Fibroblast of lung (primary cell): ENCODE results near the gene RNF39. TPM values are rescaled to one million over a fixed set of nuclear protein-coding genes. Genes with fewer than 3 reads are reported as not detected.

Experiments
- DNase-seq, 2 donors: peaks; one replicate each; pipeline versions ENCODE4 v3.0.0 to v3.0.0-alpha.2; 2010; ENCODE audit warnings: low read depth in 2 of 2
- H2AFZ ChIP-seq: 2 replicates; pipeline ENCODE4 v1.5.1; 2012; ENCODE audit warnings: low read length, control low read depth, inconsistent platforms
- H3K27ac ChIP-seq: 2 replicates; pipeline ENCODE4 v1.5.1; 2011; ENCODE audit warnings: low read length, control low read depth; ENCODE audit not compliant: insufficient read depth
- H3K27me3 ChIP-seq: 2 replicates; pipeline ENCODE4 v1.5.1; 2011; ENCODE audit warnings: mild to moderate bottlenecking, low read length; ENCODE audit not compliant: control insufficient read depth, insufficient read depth
- H3K36me3 ChIP-seq: 2 replicates; pipeline ENCODE4 v1.5.1; 2011; ENCODE audit warnings: low read length; ENCODE audit not compliant: control insufficient read depth, insufficient read depth
- H3K4me1 ChIP-seq: 2 replicates; pipeline ENCODE4 v1.5.1; 2011; ENCODE audit warnings: low read length; ENCODE audit not compliant: control insufficient read depth, insufficient read depth; ENCODE audit errors: extremely low read depth
- H3K4me2 ChIP-seq: 2 replicates; pipeline ENCODE4 v1.5.1; 2011; ENCODE audit warnings: low read length, control low read depth; ENCODE audit not compliant: insufficient read depth; ENCODE audit errors: extremely low read depth
- H3K4me3 ChIP-seq, 4 experiments: fragments of 200-600 bp in 1 of 4; sonication (generic) in 1 of 4; replicated peaks in 1 of 4; 2 replicates each; pipeline ENCODE4 v1.5.1; 2011 to 2016; ENCODE audit warnings: low read length in 4 of 4, low read depth in 3 of 4, mild to moderate bottlenecking in 3 of 4, control low read depth in 2 of 4, inconsistent platforms in 1 of 4, mixed read lengths in 1 of 4; ENCODE audit not compliant: insufficient read depth in 1 of 4; ENCODE audit errors: control extremely low read depth in 1 of 4
- H3K79me2 ChIP-seq: 2 replicates; pipeline ENCODE4 v1.5.1; 2012; ENCODE audit warnings: mild to moderate bottlenecking, low read length, inconsistent platforms; ENCODE audit not compliant: control insufficient read depth, insufficient read depth
- H3K9ac ChIP-seq: 2 replicates; pipeline ENCODE4 v1.5.1; 2011; ENCODE audit warnings: mild to moderate bottlenecking, low read length, control low read depth; ENCODE audit not compliant: insufficient read depth
- H3K9me3 ChIP-seq: 2 replicates; pipeline ENCODE4 v1.5.1; 2012; ENCODE audit warnings: low read depth, low read length; ENCODE audit not compliant: control insufficient read depth, insufficient read depth
- H4K20me1 ChIP-seq: 2 replicates; pipeline ENCODE4 v1.5.1; 2011; ENCODE audit warnings: low read length; ENCODE audit not compliant: control insufficient read depth, insufficient read depth; ENCODE audit errors: extremely low read depth
- CTCF ChIP-seq, 2 donors: IDR thresholded peaks in 1 of 2; conservative IDR thresholded peaks in 1 of 2; 1 replicate in 1 of 2; 2 replicates in 1 of 2; pipeline ENCODE4 v1.5.1; 2011 to 2012; ENCODE audit warnings: low read length in 2 of 2, control low read depth in 1 of 2, inconsistent platforms in 1 of 2, low read depth in 1 of 2, mild to moderate bottlenecking in 1 of 2
- EZH2 ChIP-seq: IDR thresholded peaks from 2 replicates; pipeline ENCODE4 v1.5.1; 2012; ENCODE audit warnings: low read length, control low read depth, mild to moderate bottlenecking; ENCODE audit errors: missing control alignments
- polyA plus RNA-seq, 2 donors: library from polyadenylated mRNA; depleted of rRNA in 1 of 2; stranded (reverse) in 1 of 2; unstranded in 1 of 2; fragments of >200 nt; gene quantifications; 2 replicates each; pipeline ENCODE4 v1.2.1, GENCODE V29; 2011 to 2012; ENCODE audit warnings: missing spikeins in 1 of 2
- total RNA-seq: library from RNA; depleted of rRNA; stranded (reverse); fragments of >200 nt; gene quantifications from 2 replicates; pipeline ENCODE4 v1.2.1, GENCODE V29; 2014

RNF39 gene
- total and polyA plus RNA-seq, 2 donors (not counting 1 experiment from before 2014, with no cell fraction given): not detected

- peak overlapping the region; percentile 82 for H3K27ac ChIP-seq
These were observed 13.6 kb downstream of the RNF39 start for GRCh38 chr6:30061858-30062458.

GRCh38 chr6:30061092-30061857, 14.3 kb downstream of the RNF39 start, which contains the start of gene POLR1H:
Gene POLR1H, plus strand, starts transcription at chr6:30061265. Its CDS starts 260 bp downstream, at chr6:30061525.
- H3K4me3 ChIP-seq: peak within 1 kb of the TSS; percentile 54 to 99 (median 83)
- H3K4me1 ChIP-seq: peaks cover 8% of the 10 kb centered on the region
- H2AFZ ChIP-seq: peak within 1 kb of the TSS; percentile 96
- peaks cover 22% of the 10 kb centered on the region for H3K79me2 ChIP-seq
- peak within 1 kb of the TSS; percentile 82 for H3K27ac ChIP-seq
- no peaks in the 10 kb centered on the region for H3K27me3 ChIP-seq
- DNase-seq: peak; percentile 96 to 97
- TF ChIP-seq EZH2: no peak
- H3K9ac ChIP-seq: peak within 1 kb of the TSS; percentile 62
- H3K9me3 ChIP-seq: no peaks in the 10 kb centered on the region
- H3K4me2 ChIP-seq: peak within 1 kb of the TSS; percentile 96
- H4K20me1 ChIP-seq: no peaks in the 10 kb centered on the region
- no peaks in the 10 kb centered on the region for H3K36me3 ChIP-seq

More at GRCh38 chr6:30061858-30062458, 13.6 kb downstream of the RNF39 start:
- Histone ChIP-seq H3K4me2 (peak overlapping the region; percentile 96), H3K27me3 (no peaks in the 10 kb centered on the region), H3K79me2 (peaks cover 22% of the 10 kb centered on the region), H3K4me1 (peaks cover 8% of the 10 kb centered on the region), H3K4me3 (peak overlapping the region; percentile 54 to 99 (median 83)), H3K9ac (peak overlapping the region; percentile 62), H2AFZ (peak overlapping the region; percentile 96), H3K9me3 (no peaks in the 10 kb centered on the region), H3K36me3 (no peaks in the 10 kb centered on the region), H4K20me1 (no peaks in the 10 kb centered on the region)
- TF ChIP-seq EZH2 (no peak), CTCF (conservative IDR thresholded peaks at IDR 0.05 in 1 of 2, IDR thresholded peaks at IDR 0.05 in 1 of 2; ENCODE audit: low read depth in 1 of 2, low read length in 2 of 2) (no peak)
- peak in 1 of 2 donors; percentile 32 for DNase-seq

GRCh38 chr6:30060606-30061091, 14.9 kb downstream of the RNF39 start:
- peak in 1 of 2 donors; percentile 54 for DNase-seq
- TF ChIP-seq EZH2: no peak
- TF ChIP-seq CTCF (conservative IDR thresholded peaks at IDR 0.05 in 1 of 2, IDR thresholded peaks at IDR 0.05 in 1 of 2; ENCODE audit: low read depth in 1 of 2, low read length in 2 of 2): no peak
- Histone ChIP-seq H3K79me2 (peaks cover 22% of the 10 kb centered on the region), H3K9me3 (no peaks in the 10 kb centered on the region), H3K4me3 (peak overlapping the region; percentile 54 to 99 (median 83)), H3K4me1 (peaks cover 8% of the 10 kb centered on the region), H4K20me1 (no peaks in the 10 kb centered on the region), H3K27me3 (no peaks in the 10 kb centered on the region), H3K27ac (peak overlapping the region; percentile 82), H2AFZ (peak overlapping the region; percentile 56), H3K9ac (peak overlapping the region; percentile 62), H3K36me3 (no peaks in the 10 kb centered on the region), H3K4me2 (peak overlapping the region; percentile 91)
